HuH-7 (cell line): Measurements from ENCODE around the gene NAA16.
A peak's percentile ranks its signal among the peaks of the same experiment; 100 is the strongest.
"Not testable (repeated sequence)": the region's sequence is repeated elsewhere in the genome, so short reads cannot be mapped to it uniquely, and the experiment has no call there.

Experiments
- DNase-seq: peaks from one replicate; pipeline ENCODE4 v3.0.0; 2011; ENCODE audit warnings: low spot score

The NAA16 gene

DNA sequence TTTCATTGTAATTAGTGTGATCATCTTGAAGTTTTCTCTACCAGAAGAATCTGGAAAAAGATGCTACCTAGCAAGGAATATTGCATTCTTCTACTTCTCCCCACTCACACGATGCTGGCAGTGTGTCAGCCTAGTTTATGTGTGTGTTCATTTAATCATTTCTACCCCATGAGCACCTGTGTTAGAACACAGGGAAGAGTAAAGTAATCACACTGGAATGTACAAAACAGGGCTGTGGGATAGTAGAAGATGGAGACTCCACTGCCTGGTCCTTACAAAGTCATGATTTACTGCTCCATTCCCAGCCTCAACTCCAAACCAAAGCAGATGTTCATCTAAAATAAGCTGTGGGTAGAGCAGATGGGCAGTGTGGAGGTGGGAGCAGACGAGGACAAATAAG is 98.5 kb downstream of the NAA16 start:
- DNase-seq, result no peak

DNA sequence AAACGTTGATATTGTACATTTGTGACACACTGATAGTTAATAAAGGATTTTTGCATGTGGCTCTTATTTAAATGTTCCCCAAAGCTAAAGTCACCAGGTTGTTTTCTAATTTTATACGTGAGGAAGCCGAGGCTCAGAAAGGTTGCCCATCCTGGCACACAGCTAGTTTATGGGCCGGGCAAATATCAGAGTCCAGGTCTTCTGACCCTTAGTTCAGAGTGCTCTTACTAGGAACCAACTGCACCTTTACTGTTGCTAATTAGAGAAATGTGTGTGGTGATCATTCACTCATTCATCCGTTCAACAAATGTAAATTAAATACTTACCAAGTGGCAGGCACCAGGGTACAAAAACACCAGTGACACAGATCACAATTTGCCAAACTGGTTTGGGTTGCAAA is 100.0 kb downstream of the NAA16 start:
- no peak for DNase-seq

GRCh38 chr13:41411522-41411921 is 100.5 kb downstream of the NAA16 start:
- peak; percentile 23 for DNase-seq

GRCh38 chr13:41413872-41414271 is 102.8 kb downstream of the NAA16 start:
- no peak for DNase-seq

GRCh38 chr13:41416276-41416675 is 105.2 kb downstream of the NAA16 start:
- no peak for DNase-seq

DNA sequence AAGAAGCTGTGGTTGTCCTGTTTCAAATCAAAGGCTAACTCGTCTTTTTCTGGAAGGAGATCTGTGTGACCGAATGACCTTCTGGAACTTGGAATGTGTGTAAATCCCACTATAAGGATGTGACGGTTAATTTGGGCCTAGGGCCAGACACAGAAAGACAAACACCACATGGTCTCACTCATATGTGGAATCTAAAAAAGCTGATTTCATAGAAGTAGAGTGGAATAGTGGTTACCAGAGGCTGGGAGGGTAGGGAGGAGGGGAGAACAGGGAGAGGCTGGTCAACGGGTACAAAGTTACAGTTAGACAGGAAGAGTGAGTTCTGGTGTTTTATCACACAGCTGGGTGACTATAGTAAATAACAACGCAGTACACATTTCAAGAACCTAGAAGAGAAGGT is 107.0 kb downstream of the NAA16 start:
- no peak for DNase-seq

GRCh38 chr13:41418731-41419130 is 107.7 kb downstream of the NAA16 start:
- DNase-seq, result no peak

GRCh38 chr13:41419206-41419605 is 108.1 kb downstream of the NAA16 start:
- DNase-seq, result no peak

- DNase-seq, result no peak
Observed at GRCh38 chr13:41420146-41420545, 109.1 kb downstream of the NAA16 start.

GRCh38 chr13:41421330-41421729 is 110.3 kb downstream of the NAA16 start:
- DNase-seq, result not testable (repeated sequence)

DNA sequence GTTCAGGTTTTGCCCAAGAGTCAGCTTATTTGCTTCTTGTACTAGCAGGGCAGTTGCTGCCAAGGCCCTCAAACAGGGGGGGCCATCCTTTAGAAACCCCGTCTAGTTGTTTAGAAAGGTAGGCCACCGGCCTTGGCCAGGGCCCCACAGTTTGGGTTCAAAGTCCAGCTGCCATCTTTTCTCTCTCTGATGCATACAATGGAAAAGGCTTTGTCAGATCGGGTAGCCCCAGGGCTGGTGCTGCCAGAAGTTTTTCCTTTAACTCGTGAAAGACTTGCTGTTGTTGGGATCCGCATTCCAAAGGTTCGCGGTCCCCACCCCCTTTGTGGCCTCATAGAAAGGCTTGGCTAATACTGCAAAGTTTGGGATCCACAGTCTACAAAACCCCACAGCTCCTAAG is 110.9 kb downstream of the NAA16 start:
- DNase-seq, result not testable (repeated sequence)

GRCh38 chr13:41423259-41423658 is 112.2 kb downstream of the NAA16 start:
- DNase-seq, result not testable (repeated sequence)

DNA sequence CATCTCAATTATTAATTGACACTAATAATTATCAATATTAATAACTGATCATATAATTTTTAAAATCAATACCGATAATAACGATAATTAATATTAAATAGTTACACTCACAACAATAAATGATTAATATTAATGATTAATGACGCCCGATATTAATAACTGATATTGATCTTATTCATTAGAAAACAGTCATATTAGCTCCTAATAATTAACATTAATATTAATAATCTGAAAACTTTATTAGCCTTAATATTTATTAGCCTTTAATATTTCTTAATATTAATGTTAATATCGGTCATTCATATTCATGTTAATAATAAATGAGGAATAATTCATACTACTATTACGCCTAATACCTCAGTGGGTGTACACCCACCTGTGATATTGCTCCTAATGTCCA is 113.6 kb downstream of the NAA16 start:
- not testable (repeated sequence) for DNase-seq

DNA sequence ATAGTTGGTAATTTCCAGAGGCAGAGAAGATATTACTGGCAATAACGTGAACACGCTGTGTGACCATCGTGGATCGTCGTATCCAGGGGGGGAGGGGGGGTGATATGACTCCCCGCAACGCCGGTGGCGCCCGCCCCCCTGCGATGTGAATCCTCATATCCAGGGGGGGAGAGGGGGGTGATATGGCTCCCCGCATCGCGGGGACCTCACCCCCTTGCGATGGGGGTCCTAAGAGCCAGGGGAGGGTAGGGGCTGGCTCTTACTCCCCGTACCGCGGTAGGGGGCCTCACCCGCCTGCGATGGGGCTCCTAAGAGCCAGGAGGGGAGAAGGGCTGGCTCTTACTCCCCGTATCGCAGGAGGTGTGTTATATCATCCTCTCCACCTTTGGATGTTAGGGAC is 115.0 kb downstream of the NAA16 start:
- DNase-seq, result no peak
